Endothelial cell of umbilical vein (primary cell): ENCODE data around the gene ZNF775. TPM values are rescaled to one million over a fixed set of nuclear protein-coding genes. Genes with fewer than 3 reads are reported as not detected.

Experiments used
- BruUV-seq: library from RNA; stranded (reverse); fragments of 400-500 nt; replicated peaks from 2 replicates; lab custom pipeline; 2021; lab: Mats Ljungman, UMichigan
- CTCF ChIA-PET: fragments of 300-600, 350-600 bp; sonication (Branson Sonifier 250); formaldehyde crosslinking; loops from one replicate; lab custom pipeline; 2021; ENCODE audit warnings: antibody characterized with exemption, inconsistent platforms; lab: Charles Lee
- POLR2A ChIA-PET: fragments of 300-600, 350-600 bp; sonication (Branson Sonifier 250); formaldehyde crosslinking; loops from one replicate; lab custom pipeline; 2021; ENCODE audit warnings: antibody characterized with exemption, inconsistent platforms; lab: Charles Lee
- DNase-seq: peaks from one replicate; pipeline ENCODE4 v3.0.0-alpha.2; 2011; ENCODE audit warnings: low read depth, low spot score
- FAIRE-seq: peaks from 2 replicates; lab custom pipeline; 2011; peaks lifted over from hg19 to GRCh38; lab: Jason Lieb, UNC
- H2AFZ ChIP-seq: 2 replicates; pipeline ENCODE4 v1.6.0; 2012; ENCODE audit warnings: low read depth, low read length, control low read depth, inconsistent platforms
- H3K27ac ChIP-seq: 2 replicates; pipeline ENCODE4 v1.5.1; 2011; ENCODE audit warnings: low read depth, mild to moderate bottlenecking, control low read depth, low read length, moderate library complexity; ENCODE audit not compliant: insufficient read depth
- H3K27me3 ChIP-seq, 2 experiments: 2 replicates each; pipeline versions ENCODE4 v1.6.0 to v1.6.1; 2011; ENCODE audit warnings: low read length in 2 of 2, mixed read lengths in 1 of 2; ENCODE audit not compliant: control insufficient read depth in 2 of 2, insufficient read depth in 2 of 2
- H3K36me3 ChIP-seq, 2 experiments: 2 replicates in 1 of 2; 3 replicates in 1 of 2; pipeline ENCODE4 v1.5.1; 2011; ENCODE audit warnings: low read length in 2 of 2, mild to moderate bottlenecking in 1 of 2, moderate library complexity in 1 of 2; ENCODE audit not compliant: control insufficient read depth in 2 of 2, insufficient read depth in 2 of 2; ENCODE audit errors: extremely low read depth in 1 of 2
- H3K4me1 ChIP-seq: 3 replicates; pipeline ENCODE4 v1.5.1; 2011; ENCODE audit warnings: mild to moderate bottlenecking, low read length; ENCODE audit not compliant: control insufficient read depth, insufficient read depth; ENCODE audit errors: extremely low read depth
- H3K4me2 ChIP-seq: 2 replicates; pipeline ENCODE4 v1.6.1; 2011; ENCODE audit warnings: low read length, control low read depth, mixed read lengths; ENCODE audit not compliant: insufficient read depth
- H3K4me3 ChIP-seq, 3 experiments: fragments of 200-600 bp in 1 of 3; sonication (generic), shearing (Covaris generic) in 1 of 3; replicated peaks in 1 of 3; 2 replicates each; pipeline ENCODE4 v1.5.1; 2011 to 2016; ENCODE audit warnings: control low read depth in 3 of 3, low read length in 3 of 3, mild to moderate bottlenecking in 2 of 3, inconsistent platforms in 1 of 3, low read depth in 1 of 3, moderate library complexity in 1 of 3; ENCODE audit not compliant: insufficient read depth in 1 of 3
- H3K79me2 ChIP-seq: 2 replicates; pipeline ENCODE4 v1.6.0; 2012; ENCODE audit warnings: low read length, inconsistent platforms; ENCODE audit not compliant: control insufficient read depth, insufficient read depth
- H3K9ac ChIP-seq: replicated peaks from 2 replicates; pipeline ENCODE3; 2011; ENCODE audit warnings: low read length, control low read depth; ENCODE audit not compliant: insufficient read depth; ENCODE audit errors: extremely low read depth
- H3K9me1 ChIP-seq: replicated peaks from 3 replicates; pipeline ENCODE4 v1.6.0; 2011; ENCODE audit warnings: mild to moderate bottlenecking, low read length; ENCODE audit not compliant: control insufficient read depth, insufficient read depth; ENCODE audit errors: extremely low read depth
- H3K9me3 ChIP-seq: replicated peaks from 2 replicates; pipeline ENCODE4 v1.5.1; 2012; ENCODE audit warnings: low read length, inconsistent platforms; ENCODE audit not compliant: control insufficient read depth, insufficient read depth
- H4K20me1 ChIP-seq: replicated peaks from 2 replicates; pipeline ENCODE3; 2011; ENCODE audit warnings: mild to moderate bottlenecking, low read length; ENCODE audit not compliant: control insufficient read depth, insufficient read depth; ENCODE audit errors: extremely low read depth
- CTCF ChIP-seq, 2 donors: IDR thresholded peaks; 1 replicate in 1 of 2; 2 replicates in 1 of 2; pipeline ENCODE4 v1.5.1; 2011; ENCODE audit warnings: low read length in 2 of 2, mild to moderate bottlenecking in 2 of 2, moderate library complexity in 2 of 2, control low read depth in 1 of 2, inconsistent platforms in 1 of 2, low read depth in 1 of 2; ENCODE audit not compliant: insufficient read depth in 1 of 2; ENCODE audit errors: extremely low read depth in 1 of 2
- FOS ChIP-seq: IDR thresholded peaks from 2 replicates; pipeline ENCODE4 v1.6.1; 2011; ENCODE audit warnings: mild to moderate bottlenecking, low read length, moderate library complexity, borderline replicate concordance; ENCODE audit not compliant: insufficient read depth
- dilution Hi-C: fragments of 300-500 bp; cut with MboI; formaldehyde crosslinking; loops from one replicate; pipeline ENCODE4 v1.15.0; 2019; ENCODE audit warnings: low sequenced_read_pairs; ENCODE audit not compliant: extremely low pct_ligation_motif_present
- intact Hi-C: fragments of 100-400 bp; cut with micrococcal nuclease; formaldehyde crosslinking; loops from one replicate; pipeline ENCODE4 v1.10.0; 2022
- polyA plus RNA-seq, 4 experiments: library from polyadenylated mRNA; depleted of rRNA in 3 of 4; stranded (reverse) in 3 of 4; unstranded in 1 of 4; fragments of >200 nt; gene quantifications; 2 replicates each; pipeline versions ENCODE4 v1.2.1 to v1.2.3, GENCODE V29; 2011 to 2012; ENCODE audit warnings: missing spikeins in 1 of 4
- total RNA-seq: library from RNA; stranded (reverse); gene quantifications from 2 replicates; pipeline ENCODE4 v1.2.3, GENCODE V29; 2021

ZNF775 gene
- total and polyA plus RNA-seq, 2 donors (not counting 3 experiments of a cell fraction or from before 2014, with no cell fraction given), result 5.8 to 8.3 TPM

- Histone ChIP-seq H2AFZ (peak overlapping the region; percentile 69), H3K9me3 (no peaks in the 10 kb centered on the region), H3K4me2 (peak overlapping the region; percentile 72), H4K20me1 (no peaks in the 10 kb centered on the region), H3K79me2 (peaks cover 38% of the 10 kb centered on the region), H3K36me3 (peaks cover 6 to 9% of the 10 kb centered on the region in 2 experiments), H3K9ac (peak overlapping the region; percentile 81), H3K9me1 (no peaks in the 10 kb centered on the region), H3K27me3 (no peaks in the 10 kb centered on the region), H3K4me1 (peaks cover 29% of the 10 kb centered on the region), H3K27ac (peak overlapping the region; percentile 87), H3K4me3 (peak overlapping the region; percentile 39 to 63 (median 44))
- intact Hi-C loops (loop anchor here (2.0 to 10.0 kb wide), 3 partner anchors 21 to 209 kb away; partner anchors contain the start of gene GIMAP4), dilution Hi-C loops (no loop called here)
- peak; percentile 77 for DNase-seq
- ChIA-PET CTCF (interaction anchor here (0.9 to 1.9 kb wide), 9 partner anchors 9 to 39 kb away, joined by 3 to 16 read pairs (median 5); partner anchors contain the start of gene REPIN1), POLR2A (interaction anchor here (1.4 to 1.9 kb wide), 2 partner anchors 9 to 26 kb away, joined by 4 to 13 read pairs; partner anchors contain the start of gene REPIN1)
- peak; percentile 83 for FAIRE-seq
- TF ChIP-seq FOS (no peak), CTCF (IDR thresholded peaks at IDR 0.05; ENCODE audit: extremely low read depth in 1 of 2, insufficient read depth in 1 of 2, low read depth in 1 of 2, low read length in 2 of 2) (peak in 1 of 2 donors; percentile 14)
- TSS peak; percentile 88 for BruUV-seq
Observed at GRCh38 chr7:150378115-150378852, 846 bp upstream of the ZNF775 start.
